Activated naive CD4-positive, alpha-beta T cell (primary cell): Measurements from ENCODE around the gene IFTAP.
"Not testable (repeated sequence)": the region's sequence is repeated elsewhere in the genome, so short reads cannot be mapped to it uniquely, and the experiment has no call there.

ENCODE experiments used
- DNase-seq, 4 experiments: peaks; one replicate each; lab custom pipeline; 2025; lab: John Stamatoyannopoulos, UW

The IFTAP gene, protein sequence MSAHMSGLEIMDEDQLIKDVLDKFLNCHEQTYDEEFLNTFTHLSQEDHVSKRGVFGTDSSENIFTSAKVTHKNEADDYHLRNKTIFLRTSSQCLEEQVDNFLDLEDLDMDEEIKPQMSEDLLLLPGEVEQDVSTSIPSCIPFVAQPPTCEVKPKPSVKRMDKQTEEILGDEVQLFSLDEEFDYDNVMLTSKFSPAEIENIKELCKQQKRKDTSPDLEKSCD

DNA sequence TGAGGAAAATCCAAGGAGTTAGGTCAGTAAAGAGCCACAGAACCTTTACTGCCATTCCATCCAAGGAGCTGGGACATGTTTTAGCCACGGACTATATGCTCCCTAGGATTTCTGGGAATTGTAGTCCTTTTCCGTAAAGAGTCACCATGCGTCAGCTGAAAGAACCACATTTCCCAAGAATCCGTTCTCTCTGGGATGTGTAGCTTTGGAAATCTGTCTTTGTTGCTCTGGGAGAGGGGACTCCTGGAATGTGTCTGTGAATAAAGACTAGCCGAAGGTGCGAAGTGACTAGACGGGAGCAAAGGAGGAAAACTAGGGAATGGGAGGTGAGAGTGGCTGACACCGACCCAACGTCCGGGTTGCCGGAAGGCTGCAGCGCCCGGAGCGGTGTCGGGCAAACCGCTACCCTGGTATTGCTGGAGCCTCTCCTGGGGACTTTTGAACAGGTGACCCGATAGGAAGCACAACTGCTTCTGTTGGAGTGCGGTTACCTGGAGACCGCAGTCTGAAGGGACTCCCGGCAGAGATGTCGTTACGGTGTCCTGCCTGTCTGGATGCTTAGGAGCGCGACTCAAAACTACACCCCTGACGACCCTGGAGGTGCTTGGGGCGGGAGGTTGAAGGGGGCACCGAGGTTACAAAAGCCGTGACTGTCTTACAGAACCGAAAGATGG is at the start of gene IFTAP:
IFTAP (plus strand) TSS at position 187 of the 674 bp plus-strand sequence. CDS start 15,602 bp downstream, outside the sequence.
- DNase-seq: peak in 1 of 4 experiments; percentile 3

DNA sequence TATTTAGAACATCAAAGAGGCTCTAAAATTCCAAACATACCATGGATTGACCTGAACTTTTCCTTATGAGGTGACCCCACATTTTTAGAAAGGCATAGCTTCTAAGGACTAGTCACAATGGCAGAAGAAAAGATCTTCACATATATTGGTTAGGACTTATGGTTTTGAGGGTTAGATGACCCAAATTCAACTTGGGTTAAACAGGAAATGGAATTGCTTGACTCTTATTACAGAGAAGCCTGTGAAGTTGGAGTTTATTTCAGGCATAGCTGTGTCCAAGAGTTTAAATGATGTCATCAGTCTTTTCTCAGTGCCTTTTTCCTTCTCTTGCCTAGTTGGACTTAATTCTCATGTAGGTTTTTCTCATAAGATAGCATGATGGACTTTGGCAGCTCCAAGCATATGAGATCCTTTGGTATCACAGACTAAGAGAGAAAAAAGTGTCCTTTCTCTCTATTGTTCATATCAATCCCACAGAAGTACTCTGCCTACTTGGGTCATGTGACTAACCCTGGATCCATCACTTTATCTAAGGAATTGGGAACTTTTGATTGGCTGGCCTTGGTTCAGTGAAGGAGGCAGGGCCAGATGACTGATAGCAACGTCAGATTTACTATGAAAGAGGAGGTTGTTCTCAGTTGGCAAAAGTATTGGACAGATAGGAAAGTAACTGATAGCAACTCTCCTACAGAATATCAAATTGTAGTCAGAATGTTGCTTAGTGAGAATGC is 43.8 kb upstream of the IFTAP start:
- DNase-seq: no peak

DNA sequence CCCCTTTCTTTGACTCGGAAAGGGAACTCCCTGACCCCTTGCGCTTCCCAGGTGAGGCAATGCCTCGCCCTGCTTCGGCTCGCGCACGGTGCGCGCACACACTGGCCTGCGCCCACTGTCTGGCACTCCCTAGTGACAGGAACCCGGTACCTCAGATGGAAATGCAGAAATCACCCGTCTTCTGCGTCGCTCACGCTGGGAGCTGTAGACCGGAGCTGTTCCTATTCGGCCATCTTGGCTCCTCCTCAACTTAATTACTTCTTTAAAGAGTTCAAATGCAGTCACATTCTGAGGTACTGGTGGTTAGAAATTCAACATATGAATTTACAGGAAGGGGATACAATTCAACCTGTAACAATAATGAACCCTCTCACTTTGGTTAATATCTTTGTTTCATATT is 36.9 kb upstream of the IFTAP start:
- DNase-seq: not testable (repeated sequence)

DNA sequence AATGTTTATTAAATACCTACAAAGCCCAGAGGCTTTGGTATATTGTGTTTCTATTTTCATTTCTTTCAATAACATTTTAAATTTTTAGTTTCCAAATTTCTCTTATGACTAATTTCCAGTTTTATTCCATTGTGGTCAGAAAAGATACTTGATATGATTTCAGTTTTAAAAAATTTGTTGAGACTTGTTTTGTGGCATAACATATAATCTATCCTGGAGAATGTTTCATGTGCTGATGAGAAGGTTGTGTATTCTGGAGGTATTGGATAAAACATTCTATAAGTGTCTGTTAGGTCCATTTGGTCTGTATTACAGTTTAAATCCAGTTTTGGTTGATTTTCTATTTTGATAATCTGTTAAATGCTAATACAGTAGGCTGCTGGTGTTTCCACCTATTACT is 36.3 kb upstream of the IFTAP start:
- DNase-seq: no peak

DNA sequence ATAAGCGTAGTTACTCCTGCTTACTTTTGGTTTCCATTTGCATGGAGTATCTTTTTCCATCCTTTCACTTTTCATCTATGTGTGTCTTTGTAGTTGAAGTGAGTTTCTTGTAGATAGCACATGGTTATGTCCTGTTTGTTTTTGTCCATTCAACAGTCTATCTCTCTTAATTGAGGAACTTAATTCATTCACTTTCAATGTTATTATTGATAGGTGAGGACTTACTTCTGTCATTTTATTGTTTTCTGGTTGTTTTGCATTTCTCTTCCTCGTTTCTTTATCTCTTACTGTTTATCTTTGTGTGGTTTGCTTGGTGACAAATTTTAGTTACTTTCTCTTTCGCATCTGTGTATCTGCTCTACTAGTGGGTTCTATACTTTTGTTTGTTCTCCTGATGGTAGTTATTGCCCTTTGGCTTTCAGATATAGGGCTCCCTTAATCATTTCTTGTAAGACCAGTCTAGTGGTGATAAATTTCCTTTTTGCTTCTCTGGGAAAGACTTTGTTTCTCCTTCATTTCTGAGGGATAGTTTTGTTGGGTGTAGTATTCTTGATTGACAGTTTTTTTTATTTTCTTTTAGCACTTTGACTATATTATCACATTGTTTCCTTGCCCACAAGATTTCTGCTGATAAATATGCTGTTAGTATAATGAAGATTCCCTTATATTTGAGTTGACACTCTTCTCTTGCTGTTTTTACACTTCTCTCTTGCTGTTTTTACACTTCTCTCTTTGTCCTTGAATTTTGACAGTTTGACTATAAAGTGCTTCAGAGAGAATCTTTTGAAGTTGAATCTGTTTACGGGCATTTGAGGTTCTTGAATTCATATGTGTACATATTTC is 35.5 kb upstream of the IFTAP start:
- no peak for DNase-seq

DNA sequence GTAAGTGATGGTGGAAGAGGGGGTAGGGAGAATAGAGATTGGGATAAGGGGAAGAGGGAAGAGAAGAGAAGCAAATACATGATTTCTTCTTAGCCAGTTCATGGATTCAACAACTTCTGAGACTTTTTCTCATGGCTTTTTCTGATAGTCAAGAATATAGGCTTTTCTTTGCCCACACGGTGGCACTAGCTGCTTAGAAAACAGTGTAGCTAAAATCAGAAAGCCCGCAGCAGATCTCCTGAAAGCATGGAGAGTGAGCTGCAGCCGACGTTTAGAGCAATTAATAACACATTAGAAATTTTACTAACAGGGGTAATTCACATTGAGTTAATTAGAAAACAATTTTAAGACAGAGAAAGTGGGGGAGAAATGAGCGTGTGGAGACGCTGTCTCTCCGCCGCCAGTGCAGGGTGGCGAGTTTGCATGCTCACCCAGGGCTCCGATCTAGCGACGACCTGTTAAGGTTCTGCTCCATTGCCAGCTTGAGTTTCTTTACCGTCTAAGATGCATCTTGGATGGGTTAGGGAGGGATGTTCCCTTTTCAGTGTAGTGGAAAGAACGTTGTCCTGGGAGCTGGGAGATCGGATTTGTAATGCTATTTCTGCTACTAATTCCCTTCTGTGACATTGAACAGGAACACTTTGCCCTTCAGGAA is 29.8 kb upstream of the IFTAP start:
- peak in 1 of 4 experiments; percentile 3 for DNase-seq

DNA sequence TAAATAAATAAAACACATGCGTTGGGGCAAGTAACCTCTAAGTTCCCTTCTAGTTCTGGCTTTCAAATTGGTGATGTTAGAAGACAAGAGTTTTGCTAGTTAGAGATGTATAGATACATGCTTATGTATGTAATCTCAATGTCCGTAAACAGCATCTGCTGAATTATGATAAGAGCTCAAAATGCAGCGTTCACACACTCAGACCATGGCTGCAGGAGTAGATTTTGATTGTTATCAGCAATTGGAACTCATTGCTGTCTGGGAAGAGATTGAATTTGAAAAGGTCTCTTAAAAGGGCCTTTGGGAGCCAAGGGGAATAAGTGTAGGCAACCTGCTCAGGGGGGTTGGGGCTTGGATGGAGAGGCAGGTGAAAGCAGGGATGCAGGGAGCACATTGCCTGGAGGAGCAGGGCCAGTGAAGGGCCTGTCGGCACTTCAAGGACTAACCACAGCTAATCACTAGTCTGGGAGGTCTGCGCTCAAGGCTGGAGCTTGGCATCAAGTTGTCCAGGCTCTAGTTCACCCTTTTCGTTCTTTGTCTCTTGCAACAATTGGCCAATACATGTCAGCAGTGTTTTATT is 29.2 kb upstream of the IFTAP start:
- DNase-seq: no peak

DNA sequence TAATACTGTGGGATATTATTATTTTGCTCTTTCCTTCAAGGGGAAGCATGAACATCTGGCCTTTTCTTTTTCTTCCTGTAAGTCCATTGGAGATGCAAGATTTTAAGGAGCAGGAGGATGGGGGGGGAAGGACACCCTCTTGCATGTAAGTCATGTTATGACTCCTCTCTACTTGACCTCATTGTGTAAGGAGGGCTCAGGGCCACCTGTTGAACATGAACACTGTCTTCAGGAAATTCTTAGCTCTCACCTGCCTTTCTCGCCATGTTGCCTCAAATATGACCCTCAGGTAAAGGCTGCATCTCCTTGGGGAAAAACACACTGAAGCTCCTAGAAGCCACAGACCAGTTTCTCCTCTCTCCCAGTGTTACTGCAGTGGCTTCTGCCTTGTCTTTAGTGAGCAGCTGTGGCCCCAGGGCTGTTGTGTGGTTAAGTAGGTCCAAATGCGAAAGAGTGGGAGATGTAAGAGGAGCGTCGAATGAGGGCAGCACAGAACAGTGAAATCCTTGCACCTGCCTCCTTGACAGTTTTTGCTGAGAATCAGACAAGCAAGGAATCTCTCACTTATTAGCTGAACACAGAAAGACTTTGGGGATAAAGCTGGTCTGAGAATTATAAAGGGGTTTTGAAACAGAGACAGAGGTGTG is 27.8 kb upstream of the IFTAP start:
- no peak for DNase-seq

DNA sequence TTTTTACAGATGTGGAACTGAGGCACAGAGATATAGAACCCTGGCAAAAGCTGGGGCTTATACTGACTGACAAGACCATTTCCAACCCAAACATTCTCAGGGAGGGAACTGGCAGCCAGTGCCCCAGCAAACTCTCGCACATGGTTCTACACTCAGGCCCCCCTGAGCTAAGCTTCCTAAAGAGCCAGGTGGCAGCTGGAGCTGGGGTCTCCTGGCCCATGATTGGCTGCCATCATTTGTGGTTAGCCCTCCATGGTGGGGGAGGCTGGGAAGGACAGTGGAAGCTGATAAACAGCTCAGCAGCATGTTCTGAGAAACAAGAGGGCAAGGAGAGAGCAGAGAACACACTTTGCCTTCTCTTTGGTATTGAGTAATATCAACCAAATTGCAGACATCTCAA is 26.6 kb upstream of the IFTAP start, which contains the start of gene RAG1:
RAG1 (plus strand) TSS at position 314 of the 400 bp plus-strand sequence. CDS start 5,298 bp downstream, outside the sequence.
- DNase-seq: no peak

DNA sequence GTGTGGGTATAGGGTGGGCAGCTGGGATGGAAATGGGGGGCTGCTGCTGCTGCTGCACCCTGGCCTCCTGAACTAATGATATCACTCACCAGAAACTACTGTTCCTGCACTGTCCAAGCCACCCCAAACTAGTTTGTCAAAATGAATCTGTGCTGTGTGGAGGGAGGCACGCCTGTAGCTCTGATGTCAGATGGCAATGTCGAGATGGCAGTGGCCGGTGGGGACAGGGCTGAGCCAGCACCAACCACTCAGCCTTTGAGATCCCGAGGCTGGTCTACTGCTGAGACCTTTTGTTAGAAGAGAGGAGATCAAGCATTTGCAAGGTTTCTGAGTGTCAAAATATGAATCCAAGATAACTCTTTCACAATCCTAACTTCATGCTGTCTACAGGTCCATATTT is 25.2 kb upstream of the IFTAP start:
- DNase-seq: no peak

DNA sequence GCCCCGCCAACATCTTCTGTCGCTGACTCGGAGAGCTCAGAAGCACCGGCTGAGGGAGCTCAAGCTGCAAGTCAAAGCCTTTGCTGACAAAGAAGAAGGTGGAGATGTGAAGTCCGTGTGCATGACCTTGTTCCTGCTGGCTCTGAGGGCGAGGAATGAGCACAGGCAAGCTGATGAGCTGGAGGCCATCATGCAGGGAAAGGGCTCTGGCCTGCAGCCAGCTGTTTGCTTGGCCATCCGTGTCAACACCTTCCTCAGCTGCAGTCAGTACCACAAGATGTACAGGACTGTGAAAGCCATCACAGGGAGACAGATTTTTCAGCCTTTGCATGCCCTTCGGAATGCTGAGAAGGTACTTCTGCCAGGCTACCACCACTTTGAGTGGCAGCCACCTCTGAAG is 19.8 kb upstream of the IFTAP start:
- no peak for DNase-seq

DNA sequence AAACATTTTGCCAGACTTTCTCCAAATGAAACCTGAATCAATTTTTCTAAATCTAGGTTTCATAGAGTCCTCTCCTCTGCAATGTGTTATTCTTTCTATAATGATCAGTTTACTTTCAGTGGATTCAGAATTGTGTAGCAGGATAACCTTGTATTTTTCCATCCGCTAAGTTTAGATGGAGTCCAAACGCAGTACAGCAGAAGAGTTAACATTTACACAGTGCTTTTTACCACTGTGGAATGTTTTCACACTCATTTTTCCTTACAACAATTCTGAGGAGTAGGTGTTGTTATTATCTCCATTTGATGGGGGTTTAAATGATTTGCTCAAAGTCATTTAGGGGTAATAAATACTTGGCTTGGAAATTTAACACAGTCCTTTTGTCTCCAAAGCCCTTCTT is 16.9 kb upstream of the IFTAP start:
- DNase-seq: no peak

DNA sequence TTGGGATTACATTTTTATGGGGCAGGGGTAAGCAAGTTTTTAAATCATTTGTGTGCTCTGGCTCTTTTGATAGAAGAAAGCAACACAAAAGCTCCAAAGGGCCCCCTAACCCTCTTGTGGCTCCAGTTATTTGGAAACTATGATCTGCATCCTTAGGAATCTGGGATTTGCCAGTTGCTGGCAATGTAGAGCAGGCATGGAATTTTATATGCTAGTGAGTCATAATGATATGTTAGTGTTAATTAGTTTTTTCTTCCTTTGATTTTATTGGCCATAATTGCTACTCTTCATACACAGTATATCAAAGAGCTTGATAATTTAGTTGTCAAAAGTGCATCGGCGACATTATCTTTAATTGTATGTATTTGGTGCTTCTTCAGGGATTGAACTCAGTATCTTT is 16.4 kb upstream of the IFTAP start:
- no peak for DNase-seq

DNA sequence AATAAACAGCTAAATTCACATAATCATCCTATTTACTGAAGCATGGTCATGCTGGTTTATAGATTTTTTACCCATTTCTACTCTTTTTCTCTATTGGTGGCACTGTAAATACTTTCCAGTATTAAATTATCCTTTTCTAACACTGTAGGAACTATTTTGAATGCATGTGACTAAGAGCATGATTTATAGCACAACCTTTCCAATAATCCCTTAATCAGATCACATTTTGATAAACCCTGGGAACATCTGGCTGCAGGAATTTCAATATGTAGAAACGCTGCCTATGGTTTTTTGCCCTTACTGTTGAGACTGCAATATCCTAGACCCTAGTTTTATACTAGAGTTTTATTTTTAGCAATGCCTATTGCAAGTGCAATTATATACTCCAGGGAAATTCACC is 15.8 kb upstream of the IFTAP start:
- no peak for DNase-seq

DNA sequence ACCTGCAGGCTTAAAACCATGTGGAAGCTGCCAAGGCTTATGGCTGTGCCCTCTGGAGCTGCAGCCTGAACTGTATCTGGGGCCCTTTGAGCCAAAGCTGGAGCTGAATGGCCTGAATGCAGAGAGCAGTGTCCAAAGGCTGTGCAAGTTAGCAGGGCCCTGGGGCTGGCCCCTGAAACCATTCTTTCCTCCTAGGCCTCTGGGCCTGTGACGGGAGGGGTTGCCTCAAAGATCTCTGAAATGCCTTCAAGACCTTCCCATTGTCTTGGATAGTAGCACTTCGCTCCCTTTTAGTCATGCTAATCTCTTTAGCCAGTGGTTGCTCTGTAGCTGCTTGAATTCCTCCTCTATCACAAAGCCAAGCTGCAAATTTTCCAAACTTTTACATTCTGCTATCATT is 12.8 kb upstream of the IFTAP start:
- DNase-seq: no peak

DNA sequence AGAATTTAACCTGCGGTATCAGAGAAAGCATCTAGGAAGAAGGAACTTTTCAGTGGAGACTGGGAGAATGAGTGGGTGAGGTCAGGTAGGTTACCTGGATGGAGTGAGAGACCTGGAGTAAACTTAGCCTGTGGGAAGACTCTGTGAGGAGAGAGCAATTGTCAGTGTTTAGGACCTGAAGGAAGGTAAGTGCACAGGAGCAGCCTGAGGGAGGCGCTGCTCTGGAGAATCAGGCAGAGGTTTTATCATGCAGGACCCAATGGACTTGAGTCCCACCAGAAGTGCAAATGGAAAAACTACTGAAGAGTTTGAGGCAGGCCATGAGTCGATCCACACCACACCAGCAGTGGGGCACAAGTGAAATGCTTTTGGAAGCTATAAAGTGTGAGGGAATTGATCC is 10.6 kb upstream of the IFTAP start:
- DNase-seq: no peak

DNA sequence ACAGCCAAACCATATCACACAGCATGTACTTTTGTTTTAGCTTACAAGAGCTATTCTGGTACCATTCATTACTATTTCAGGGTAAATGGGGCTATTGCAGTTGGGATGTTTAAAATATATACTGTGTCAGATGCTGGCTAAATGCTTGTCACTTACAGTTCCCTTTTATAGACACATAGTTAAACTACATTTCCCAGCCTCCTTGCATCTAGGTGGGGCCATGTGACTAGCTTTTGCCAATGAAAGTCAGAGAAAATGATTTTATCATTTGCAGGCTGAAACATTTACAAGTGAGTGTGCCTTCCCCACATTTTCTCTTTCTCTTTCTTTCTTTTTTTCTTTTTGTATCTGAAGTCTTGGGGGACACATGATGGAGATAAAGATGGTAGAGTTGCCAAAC is 7.8 kb upstream of the IFTAP start:
- DNase-seq: no peak

DNA sequence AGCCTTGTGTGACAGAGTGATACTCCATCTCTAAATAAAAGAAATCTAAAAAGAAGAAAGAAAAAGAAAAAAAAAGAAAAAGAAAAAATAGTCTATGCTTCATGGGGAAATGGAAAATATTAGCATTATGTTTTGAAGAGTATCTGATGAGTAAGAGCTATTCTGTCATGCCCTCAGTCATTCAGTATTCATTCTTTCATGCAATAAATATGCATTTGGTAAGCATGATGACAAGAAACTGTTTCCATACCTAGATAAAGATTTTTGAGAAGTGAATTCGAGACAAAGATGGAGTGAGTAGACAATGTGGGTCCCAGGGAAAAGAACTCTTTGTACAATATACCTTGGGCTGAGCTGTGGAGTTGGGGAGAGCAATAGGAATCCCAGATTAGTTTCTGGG is 6.2 kb upstream of the IFTAP start:
- no peak for DNase-seq

DNA sequence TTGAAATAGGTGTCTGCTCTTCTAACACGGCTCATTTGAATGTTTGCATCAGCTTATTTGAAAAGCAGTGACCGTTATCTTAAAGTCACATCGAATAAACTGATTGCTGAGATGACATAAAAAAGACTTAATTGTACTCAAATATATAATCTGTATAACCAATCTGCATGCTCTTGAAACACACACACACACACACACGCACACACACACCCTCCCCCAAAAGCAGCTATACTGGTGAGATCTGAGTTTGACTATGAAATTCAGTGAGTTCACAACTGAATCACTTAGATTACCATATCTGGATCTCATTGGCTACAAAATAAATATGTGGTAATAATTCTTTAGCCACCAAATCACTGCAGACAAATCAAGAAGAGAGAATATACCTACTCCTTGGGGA is 3.8 kb upstream of the IFTAP start:
- DNase-seq: no peak

DNA sequence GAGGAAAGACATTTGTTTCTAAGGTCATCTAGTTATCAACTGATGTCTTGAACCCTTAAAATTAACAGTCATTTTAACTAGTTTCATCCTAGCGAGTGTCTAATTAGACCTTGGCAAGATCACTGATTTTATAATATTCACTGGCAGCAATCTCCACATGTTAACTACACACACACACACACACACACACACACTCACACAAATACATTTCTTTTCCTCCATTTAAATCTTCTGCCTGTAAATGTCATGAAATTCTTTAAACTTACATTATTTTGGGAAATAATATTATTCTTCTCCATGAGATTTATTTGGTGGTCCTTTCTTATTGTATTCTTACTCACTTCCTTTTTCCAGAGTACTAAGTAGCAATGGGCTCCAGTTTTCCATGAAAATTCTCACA is 2.9 kb upstream of the IFTAP start:
- DNase-seq: no peak

DNA sequence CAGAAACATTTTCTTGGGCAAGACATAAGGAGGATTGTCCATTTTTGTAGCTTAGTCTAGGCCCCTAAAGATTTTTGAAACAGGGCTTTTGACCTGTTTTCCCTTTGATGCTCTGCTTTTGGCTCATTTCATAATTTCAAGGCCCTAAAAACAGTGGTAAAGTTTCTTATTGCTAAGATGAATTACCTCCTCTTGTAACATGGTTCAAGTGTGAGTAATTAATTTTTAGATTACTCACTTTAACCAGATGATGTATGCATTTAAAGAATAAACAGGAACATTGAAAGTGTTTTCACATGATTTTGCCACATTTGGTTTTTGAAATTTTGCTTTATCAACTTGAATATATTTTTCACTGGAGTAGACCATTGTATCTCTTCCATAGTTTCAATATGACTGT is 2.6 kb downstream of the IFTAP start:
- DNase-seq: no peak
